Liver (tissue), 9 donors: ENCODE measurements around the gene ABCG2. TPM values are rescaled to one million over a fixed set of nuclear protein-coding genes. Genes with fewer than 3 reads are reported as not detected.
A peak's percentile ranks its signal among the peaks of the same experiment; 100 is the strongest.
"Not testable (repeated sequence)": the region's sequence is repeated elsewhere in the genome, so short reads cannot be mapped to it uniquely, and the experiment has no call there.

Experiments used
- DNase-seq: peaks from one replicate; pipeline ENCODE4 v3.0.0-alpha.2; 2017; ENCODE audit warnings: low spot score
- H3K27ac ChIP-seq, 2 donors: one replicate each; pipeline ENCODE4 v1.7.0; 2013; ENCODE audit warnings: inconsistent platforms in 2 of 2, low read length in 2 of 2, control low read depth in 1 of 2, low read depth in 1 of 2, mild to moderate bottlenecking in 1 of 2
- H3K27me3 ChIP-seq, 4 donors: one replicate each; pipeline versions ENCODE4 v1.6.1 to v1.7.0; 2013; ENCODE audit warnings: low read length in 3 of 4, inconsistent platforms in 1 of 4, mild to moderate bottlenecking in 1 of 4, moderate library complexity in 1 of 4; ENCODE audit not compliant: control insufficient read depth in 4 of 4, insufficient read depth in 4 of 4
- H3K36me3 ChIP-seq, 4 donors: one replicate each; pipeline versions ENCODE4 v1.6.1 to v1.7.0; 2013; ENCODE audit warnings: low read length in 3 of 4, mild to moderate bottlenecking in 3 of 4, low read depth in 1 of 4, moderate library complexity in 1 of 4; ENCODE audit not compliant: control insufficient read depth in 4 of 4, insufficient read depth in 3 of 4
- H3K4me1 ChIP-seq, 4 donors: one replicate each; pipeline versions ENCODE4 v1.6.1 to v1.7.0; 2013; ENCODE audit warnings: low read length in 3 of 4, mild to moderate bottlenecking in 3 of 4, moderate library complexity in 1 of 4; ENCODE audit not compliant: control insufficient read depth in 4 of 4, insufficient read depth in 4 of 4
- H3K4me3 ChIP-seq, 3 donors: one replicate each; pipeline versions ENCODE4 v1.6.1 to v1.7.0; 2013; ENCODE audit warnings: low read length in 3 of 3, control low read depth in 1 of 3, low read depth in 1 of 3, mild to moderate bottlenecking in 1 of 3
- H3K9ac ChIP-seq, 2 donors: one replicate each; pipeline ENCODE4 v1.7.0; 2013; ENCODE audit warnings: low read length in 2 of 2, mild to moderate bottlenecking in 2 of 2, moderate library complexity in 2 of 2, control low read depth in 1 of 2, low read depth in 1 of 2
- H3K9me3 ChIP-seq, 4 donors: one replicate each; pipeline versions ENCODE4 v1.6.1 to v1.7.0; 2013; ENCODE audit warnings: low read length in 3 of 4; ENCODE audit not compliant: control insufficient read depth in 4 of 4
- ATF3 ChIP-seq: IDR thresholded peaks from 2 replicates; pipeline ENCODE4 v1.6.1; 2016; ENCODE audit warnings: antibody characterized with exemption
- CTCF ChIP-seq: fragments of 150-350 bp; IDR thresholded peaks from 2 replicates; pipeline ENCODE4 v1.5.1; 2017; ENCODE audit warnings: improper control_type of control experiment, low read depth, low read length; ENCODE audit not compliant: missing input control
- EGR1 ChIP-seq, 2 donors: IDR thresholded peaks; 2 replicates each; pipeline ENCODE4 v1.6.1; 2016 to 2018; ENCODE audit warnings: antibody characterized with exemption in 2 of 2, low read depth in 2 of 2
- FOXA1 ChIP-seq: IDR thresholded peaks from 2 replicates; pipeline ENCODE4 v1.6.1; 2016; ENCODE audit warnings: antibody characterized with exemption
- FOXA2 ChIP-seq: IDR thresholded peaks from 2 replicates; pipeline ENCODE4 v1.6.1; 2016; ENCODE audit warnings: antibody characterized with exemption
- GABPA ChIP-seq, 2 donors: IDR thresholded peaks in 1 of 2; conservative IDR thresholded peaks in 1 of 2; 2 replicates each; pipeline ENCODE4 v1.6.1; 2016; ENCODE audit warnings: antibody characterized with exemption in 2 of 2, mild to moderate bottlenecking in 1 of 2, moderate library complexity in 1 of 2
- HNF4A ChIP-seq, 2 donors: conservative IDR thresholded peaks; 2 replicates each; pipeline ENCODE4 v1.6.1; 2016; ENCODE audit warnings: antibody characterized with exemption in 2 of 2, mild to moderate bottlenecking in 2 of 2
- HNF4G ChIP-seq: IDR thresholded peaks from 2 replicates; pipeline ENCODE4 v1.6.1; 2016; ENCODE audit warnings: antibody characterized with exemption
- JUND ChIP-seq, 2 donors: IDR thresholded peaks; 2 replicates each; pipeline ENCODE4 v1.6.1; 2016; ENCODE audit warnings: antibody characterized with exemption in 2 of 2
- MAX ChIP-seq: IDR thresholded peaks from 2 replicates; pipeline ENCODE4 v1.6.1; 2016; ENCODE audit warnings: antibody characterized with exemption
- NR2F2 ChIP-seq: IDR thresholded peaks from 2 replicates; pipeline ENCODE4 v1.6.1; 2016; ENCODE audit warnings: antibody characterized with exemption
- RAD21 ChIP-seq, 2 donors: IDR thresholded peaks; 2 replicates each; pipeline ENCODE4 v1.6.1; 2016; ENCODE audit warnings: antibody characterized with exemption in 2 of 2, mild to moderate bottlenecking in 2 of 2
- REST ChIP-seq: IDR thresholded peaks from 2 replicates; pipeline ENCODE4 v1.6.1; 2016; ENCODE audit warnings: antibody characterized with exemption, mild to moderate bottlenecking
- RXRA ChIP-seq, 2 donors: IDR thresholded peaks; 2 replicates each; pipeline ENCODE4 v1.6.1; 2017 to 2018; ENCODE audit warnings: antibody characterized with exemption in 2 of 2, mild to moderate bottlenecking in 1 of 2
- SP1 ChIP-seq: IDR thresholded peaks from 2 replicates; pipeline ENCODE4 v1.6.1; 2018; ENCODE audit warnings: antibody characterized with exemption, mild to moderate bottlenecking
- TAF1 ChIP-seq: conservative IDR thresholded peaks from 2 replicates; pipeline ENCODE4 v1.6.1; 2016; ENCODE audit warnings: antibody characterized with exemption, mild to moderate bottlenecking
- YY1 ChIP-seq: IDR thresholded peaks from 2 replicates; pipeline ENCODE4 v1.6.1; 2016; ENCODE audit warnings: antibody characterized with exemption, mild to moderate bottlenecking
- ZBTB33 ChIP-seq: IDR thresholded peaks from 2 replicates; pipeline ENCODE4 v1.6.1; 2016; ENCODE audit warnings: antibody characterized with exemption
- WGBS: extraction: QIAGEN DNeasy Blood & Tissue Kit; methylation state at CpG from one replicate; pipeline ENCODE4 v1.1.7; 2013; 5-methylcytosine and 5-hydroxymethylcytosine counted together
- polyA plus RNA-seq, 2 donors: library from polyadenylated mRNA; stranded (reverse) in 1 of 2; unstranded in 1 of 2; fragments of 200-250 nt in 1 of 2; fragments of >200 nt in 1 of 2; fragmentation: Nextera tagmentation in 1 of 2; extraction: Ambion mirVana in 1 of 2; gene quantifications; one replicate each; pipeline versions ENCODE4 v1.2.1 to v1.2.3, GENCODE V29; 2013 to 2015
- total RNA-seq, 2 donors: library from RNA; depleted of rRNA; stranded (reverse); fragments of >200 nt; gene quantifications; one replicate each; pipeline ENCODE4 v1.2.3, GENCODE V29; 2014
- donor health status: healthy.
- donor health status: healthy.
- donor health status: healthy.
- donor health status: healthy.
- donor health status: healthy.

ABCG2 gene
- total and polyA plus RNA-seq, 4 donors: 1.9 to 23.6 (median 7.0) TPM

GRCh38 chr4:88158038-88158488 is 376 bp downstream of the ABCG2 start:
- WGBS: 7% methylated on average over 12 of the region's 12 CpGs
- H3K9ac ChIP-seq: peak overlapping the region in 1 of 2 donors; percentile 85

GRCh38 chr4:88152331-88152730 is 6.1 kb downstream of the ABCG2 start:
- 95% methylated on average over 8 of the region's 8 CpGs for WGBS
- not testable (repeated sequence) for H3K36me3 ChIP-seq, H3K9ac ChIP-seq, H3K4me3 ChIP-seq, H3K27ac ChIP-seq, DNase-seq, H3K27me3 ChIP-seq, H3K9me3 ChIP-seq
- peaks cover 0 to 12% (median 5%) of the 10 kb centered on the region in 4 donors for H3K4me1 ChIP-seq

More at GRCh38 chr4:88158038-88158488, 376 bp downstream of the ABCG2 start:
- H3K27ac ChIP-seq: peak overlapping the region; percentile 82 to 91
- H3K36me3 ChIP-seq: no peaks in the 10 kb centered on the region
- TF ChIP-seq FOXA2: no peak
- no peak for TF ChIP-seq TAF1
- no peak for TF ChIP-seq REST
- no peak for TF ChIP-seq HNF4G
- TF ChIP-seq EGR1 (IDR thresholded peaks at IDR 0.05; ENCODE audit: low read depth in 2 of 2): no peak
- TF ChIP-seq HNF4A (conservative IDR thresholded peaks at IDR 0.05): no peak
- TF ChIP-seq FOXA1: no peak
- no peak for TF ChIP-seq RAD21 (IDR thresholded peaks at IDR 0.05)
- TF ChIP-seq RXRA (IDR thresholded peaks at IDR 0.05): no peak
- no peak for TF ChIP-seq NR2F2
- no peak for TF ChIP-seq GABPA (IDR thresholded peaks at IDR 0.05 in 1 of 2, conservative IDR thresholded peaks at IDR 0.05 in 1 of 2)
- no peak for TF ChIP-seq YY1
- no peak for TF ChIP-seq JUND (IDR thresholded peaks at IDR 0.05)
- no peak for TF ChIP-seq ZBTB33
- no peak for TF ChIP-seq ATF3
- no peak for TF ChIP-seq CTCF
- no peak for TF ChIP-seq MAX
- no peak for TF ChIP-seq SP1
- no peaks in the 10 kb centered on the region for H3K9me3 ChIP-seq
- H3K4me1 ChIP-seq: peaks cover 5 to 23% (median 17%) of the 10 kb centered on the region in 4 donors
- no peak for DNase-seq
- no peaks in the 10 kb centered on the region for H3K27me3 ChIP-seq
- H3K4me3 ChIP-seq: peak overlapping the region; percentile 66 to 79 (median 66)
